ENCODE measurements around the gene CCDC34. TPM values are rescaled to one million over a fixed set of nuclear protein-coding genes. Genes with fewer than 3 reads are reported as not detected.
A peak's percentile ranks its signal among the peaks of the same experiment; 100 is the strongest.
"Not testable (repeated sequence)": the region's sequence is repeated elsewhere in the genome, so short reads cannot be mapped to it uniquely, and the experiment has no call there.

Gene CCDC34
- total and polyA plus RNA-seq, 8 donors, result 3.3 to 10.1 (median 4.5) TPM

- no peak for DNase-seq
- WGBS, 2 donors, result 90% methylated on average over 4 of the region's 4 CpGs
- FAIRE-seq, result no peak
These were observed 33.0 kb downstream of the CCDC34 start for GRCh38 chr11:27329867-27330632.

GRCh38 chr11:27328614-27329013, 34.4 kb downstream of the CCDC34 start:
- DNase-seq (no peak), FAIRE-seq (no peak), ATAC-seq (peak in 3 of 4 donors; percentile 47 to 75 (median 56))
- 67 to 71% methylated on average over 5 of the region's 5 CpGs for WGBS, 2 donors
- no peaks in the 10 kb centered on the region for H3K36me3 ChIP-seq
- no peak for TF ChIP-seq CTCF (IDR thresholded peaks at IDR 0.05)
- no peaks in the 10 kb centered on the region for H3K27me3 ChIP-seq
- H3K4me1 ChIP-seq, result peaks cover 0 to 9% (median 0%) of the 10 kb centered on the region in 3 donors
- no peak overlapping the region for H3K27ac ChIP-seq
- intact Hi-C loops (cut with DNase I), result no loop called here
- no peaks in the 10 kb centered on the region for H3K9me3 ChIP-seq
- H3K4me3 ChIP-seq, result no peak overlapping the region

More at GRCh38 chr11:27329867-27330632, 33.0 kb downstream of the CCDC34 start:
- intact Hi-C loops (cut with DNase I), result no loop called here
- Histone ChIP-seq H3K27me3 (no peaks in the 10 kb centered on the region), H3K27ac (no peak overlapping the region), H3K4me1 (peaks cover 0 to 9% (median 0%) of the 10 kb centered on the region in 3 donors), H3K4me3 (no peak overlapping the region), H3K36me3 (no peaks in the 10 kb centered on the region), H3K9me3 (no peaks in the 10 kb centered on the region)
- ATAC-seq, result no peak
- TF ChIP-seq CTCF (IDR thresholded peaks at IDR 0.05), result no peak

GRCh38 chr11:27327064-27327463, 36.0 kb downstream of the CCDC34 start:
- WGBS, 2 donors, result 95 to 97% methylated on average over 1 of the region's 2 CpGs
- FAIRE-seq; H3K4me1 ChIP-seq; H3K36me3 ChIP-seq; H3K27me3 ChIP-seq; intact Hi-C loops (cut with DNase I); H3K27ac ChIP-seq; ATAC-seq; H3K9me3 ChIP-seq; H3K4me3 ChIP-seq; DNase-seq: not testable (repeated sequence)

GRCh38 chr11:27322196-27322595, 40.8 kb downstream of the CCDC34 start:
- H3K4me3 ChIP-seq; H3K36me3 ChIP-seq; intact Hi-C loops (cut with DNase I); H3K9me3 ChIP-seq; DNase-seq; FAIRE-seq; H3K27ac ChIP-seq; H3K27me3 ChIP-seq; H3K4me1 ChIP-seq; ATAC-seq: not testable (repeated sequence)
- 59 to 77% methylated on average over 3 of the region's 3 CpGs for WGBS, 2 donors

GRCh38 chr11:27321340-27321739, 41.7 kb downstream of the CCDC34 start:
- H3K9me3 ChIP-seq; ATAC-seq; FAIRE-seq; H3K27ac ChIP-seq; H3K27me3 ChIP-seq; H3K36me3 ChIP-seq; H3K4me1 ChIP-seq; DNase-seq; intact Hi-C loops (cut with DNase I); H3K4me3 ChIP-seq: not testable (repeated sequence)
- 95 to 96% methylated on average over 10 of the region's 10 CpGs for WGBS, 2 donors

- no peak for DNase-seq
- intact Hi-C loops (cut with DNase I), result no loop called here
- no peaks in the 10 kb centered on the region for H3K4me1 ChIP-seq
- no peaks in the 10 kb centered on the region for H3K9me3 ChIP-seq
- no peak for TF ChIP-seq CTCF (IDR thresholded peaks at IDR 0.05)
- 38 to 48% methylated on average over 2 of the region's 2 CpGs for WGBS, 2 donors
- ATAC-seq, result peak in 3 of 4 donors; percentile 41 to 50 (median 49)
- H3K4me3 ChIP-seq, result no peak overlapping the region
- H3K27ac ChIP-seq, result peak overlapping the region in 1 of 4 donors; percentile 16
- no peaks in the 10 kb centered on the region for H3K36me3 ChIP-seq
- no peak for FAIRE-seq
- H3K27me3 ChIP-seq, result no peaks in the 10 kb centered on the region
These were observed 43.9 kb downstream of the CCDC34 start for GRCh38 chr11:27319072-27319471.
